ENCODE measurements around the gene ATPAF2. TPM values are rescaled to one million over a fixed set of nuclear protein-coding genes. Genes with fewer than 3 reads are reported as not detected.
A peak's percentile ranks its signal among the peaks of the same experiment; 100 is the strongest.
"Not testable (repeated sequence)": the region's sequence is repeated elsewhere in the genome, so short reads cannot be mapped to it uniquely, and the experiment has no call there.

Gene ATPAF2
- total and polyA plus RNA-seq, 4 donors: 7.1 to 19.9 (median 17.4) TPM

DNA sequence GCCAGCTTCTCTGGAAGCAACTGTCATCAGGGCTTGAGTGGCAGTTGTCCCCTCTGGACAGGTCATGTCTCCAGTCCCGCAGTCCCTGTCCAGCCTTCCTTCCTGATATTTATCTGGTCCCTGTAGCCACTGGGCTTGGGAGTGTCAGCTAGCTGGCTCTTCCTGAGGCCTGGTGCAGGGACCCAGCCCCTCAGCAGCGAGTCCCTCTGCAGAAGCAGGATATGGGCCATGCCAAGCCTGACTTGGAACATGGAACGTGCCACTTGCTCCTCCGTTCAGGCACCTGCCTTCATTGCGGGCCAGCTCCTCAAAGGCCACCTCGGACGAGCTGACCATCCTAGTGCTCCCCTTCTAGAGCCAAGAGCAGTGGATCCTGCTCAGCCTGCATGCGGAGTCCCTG is 40.0 kb downstream of the ATPAF2 start:
- Histone ChIP-seq H3K27ac (ENCODE audit: low read depth in 1 of 2, low read length in 2 of 2) (no peak overlapping the region), H3K36me3 (ENCODE audit: control insufficient read depth in 1 of 2, insufficient read depth in 2 of 2, low read length in 1 of 2) (no peaks in the 10 kb centered on the region), H3K9me3 (ENCODE audit: control insufficient read depth, low read length) (no peaks in the 10 kb centered on the region), H3K27me3 (ENCODE audit: control insufficient read depth in 1 of 2, insufficient read depth in 2 of 2, low read length in 1 of 2) (no peaks in the 10 kb centered on the region), H3K4me1 (ENCODE audit: control insufficient read depth in 1 of 2, insufficient read depth in 2 of 2, low read length in 2 of 2) (no peaks in the 10 kb centered on the region), H3K4me3 (ENCODE audit: low read length in 2 of 2) (no peak overlapping the region)
- intact Hi-C loops (cut with DNase I): no loop called here
- ATAC-seq (ENCODE audit: low FRiP score) (no peak), DNase-seq (peak in 1 of 2 donors; percentile 66)
- WGBS, 2 donors: 93 to 97% methylated on average over 8 of the region's 8 CpGs

- H3K27me3 ChIP-seq (ENCODE audit: control insufficient read depth in 1 of 2, insufficient read depth in 2 of 2, low read length in 1 of 2); H3K27ac ChIP-seq (ENCODE audit: low read depth in 1 of 2, low read length in 2 of 2); intact Hi-C loops (cut with DNase I); H3K36me3 ChIP-seq (ENCODE audit: control insufficient read depth in 1 of 2, insufficient read depth in 2 of 2, low read length in 1 of 2); H3K9me3 ChIP-seq (ENCODE audit: control insufficient read depth, low read length); H3K4me3 ChIP-seq (ENCODE audit: low read length in 2 of 2); DNase-seq; ATAC-seq (ENCODE audit: low FRiP score); H3K4me1 ChIP-seq (ENCODE audit: control insufficient read depth in 1 of 2, insufficient read depth in 2 of 2, low read length in 2 of 2): not testable (repeated sequence)
- 97 to 98% methylated on average over 8 of the region's 8 CpGs for WGBS, 2 donors
These were observed 43.1 kb downstream of the ATPAF2 start for GRCh38 chr17:17995887-17996286.

GRCh38 chr17:17994271-17995069 is 44.5 kb downstream of the ATPAF2 start:
- Histone ChIP-seq H3K36me3 (ENCODE audit: control insufficient read depth in 1 of 2, insufficient read depth in 2 of 2, low read length in 1 of 2) (no peaks in the 10 kb centered on the region), H3K27me3 (ENCODE audit: control insufficient read depth in 1 of 2, insufficient read depth in 2 of 2, low read length in 1 of 2) (no peaks in the 10 kb centered on the region), H3K4me1 (ENCODE audit: control insufficient read depth in 1 of 2, insufficient read depth in 2 of 2, low read length in 2 of 2) (no peaks in the 10 kb centered on the region), H3K27ac (ENCODE audit: low read depth in 1 of 2, low read length in 2 of 2) (no peak overlapping the region), H3K9me3 (ENCODE audit: control insufficient read depth, low read length) (no peaks in the 10 kb centered on the region), H3K4me3 (ENCODE audit: low read length in 2 of 2) (no peak overlapping the region)
- WGBS, 2 donors: 52 to 63% methylated on average over 18 of the region's 18 CpGs
- intact Hi-C loops (cut with DNase I): no loop called here
- DNase-seq (peak in 1 of 2 donors; percentile 71), ATAC-seq (ENCODE audit: low FRiP score) (no peak)

GRCh38 chr17:17993852-17994251 is 45.1 kb downstream of the ATPAF2 start:
- no peak for ATAC-seq (ENCODE audit: low FRiP score)
- DNase-seq: peak in 1 of 2 donors; percentile 53
- WGBS, 2 donors: 95% methylated on average over 12 of the region's 12 CpGs
- Histone ChIP-seq H3K4me3 (ENCODE audit: low read length in 2 of 2) (no peak overlapping the region), H3K36me3 (ENCODE audit: control insufficient read depth in 1 of 2, insufficient read depth in 2 of 2, low read length in 1 of 2) (no peaks in the 10 kb centered on the region), H3K27me3 (ENCODE audit: control insufficient read depth in 1 of 2, insufficient read depth in 2 of 2, low read length in 1 of 2) (no peaks in the 10 kb centered on the region), H3K9me3 (ENCODE audit: control insufficient read depth, low read length) (no peaks in the 10 kb centered on the region), H3K27ac (ENCODE audit: low read depth in 1 of 2, low read length in 2 of 2) (no peak overlapping the region), H3K4me1 (ENCODE audit: control insufficient read depth in 1 of 2, insufficient read depth in 2 of 2, low read length in 2 of 2) (no peaks in the 10 kb centered on the region)
- intact Hi-C loops (cut with DNase I): no loop called here

GRCh38 chr17:17993366-17993765 is 45.6 kb downstream of the ATPAF2 start:
- 93 to 94% methylated on average over 2 of the region's 2 CpGs for WGBS, 2 donors
- Histone ChIP-seq H3K36me3 (ENCODE audit: control insufficient read depth in 1 of 2, insufficient read depth in 2 of 2, low read length in 1 of 2) (no peaks in the 10 kb centered on the region), H3K27ac (ENCODE audit: low read depth in 1 of 2, low read length in 2 of 2) (no peak overlapping the region), H3K27me3 (ENCODE audit: control insufficient read depth in 1 of 2, insufficient read depth in 2 of 2, low read length in 1 of 2) (no peaks in the 10 kb centered on the region), H3K9me3 (ENCODE audit: control insufficient read depth, low read length) (no peaks in the 10 kb centered on the region), H3K4me3 (ENCODE audit: low read length in 2 of 2) (no peak overlapping the region), H3K4me1 (ENCODE audit: control insufficient read depth in 1 of 2, insufficient read depth in 2 of 2, low read length in 2 of 2) (no peaks in the 10 kb centered on the region)
- intact Hi-C loops (cut with DNase I): no loop called here
- ATAC-seq (ENCODE audit: low FRiP score) (no peak), DNase-seq (no peak)

DNA sequence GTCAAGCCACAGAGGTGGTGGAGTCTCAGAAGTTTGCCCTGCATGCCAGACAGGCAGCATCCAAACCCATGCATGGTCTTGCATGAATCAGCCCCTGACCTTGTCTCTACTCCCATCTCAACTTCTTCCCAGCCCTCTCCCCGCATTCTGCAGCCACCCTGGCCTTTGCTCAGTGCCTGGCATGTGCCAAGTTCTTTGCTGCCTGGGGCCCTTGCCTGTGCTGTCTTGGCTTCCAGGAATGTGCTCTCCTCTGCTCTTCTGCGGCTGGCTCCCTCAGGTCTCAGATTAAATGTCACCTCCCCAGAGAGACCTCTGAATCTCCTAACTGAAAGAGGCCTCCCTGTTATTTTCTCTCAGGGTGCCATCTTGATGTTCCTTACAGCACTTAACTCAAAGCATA is 48.7 kb downstream of the ATPAF2 start:
- Histone ChIP-seq H3K27me3 (ENCODE audit: control insufficient read depth in 1 of 2, insufficient read depth in 2 of 2, low read length in 1 of 2) (no peaks in the 10 kb centered on the region), H3K9me3 (ENCODE audit: control insufficient read depth, low read length) (no peaks in the 10 kb centered on the region), H3K4me1 (ENCODE audit: control insufficient read depth in 1 of 2, insufficient read depth in 2 of 2, low read length in 2 of 2) (no peaks in the 10 kb centered on the region), H3K36me3 (ENCODE audit: control insufficient read depth in 1 of 2, insufficient read depth in 2 of 2, low read length in 1 of 2) (no peaks in the 10 kb centered on the region), H3K4me3 (ENCODE audit: low read length in 2 of 2) (no peak overlapping the region), H3K27ac (ENCODE audit: low read depth in 1 of 2, low read length in 2 of 2) (no peak overlapping the region)
- DNase-seq: no peak
- ATAC-seq (ENCODE audit: low FRiP score): no peak
- intact Hi-C loops (cut with DNase I): no loop called here
- WGBS, 2 donors: 68 to 90% methylated on average over 2 of the region's 2 CpGs

GRCh38 chr17:17989618-17990017 is 49.4 kb downstream of the ATPAF2 start:
- Histone ChIP-seq H3K36me3 (ENCODE audit: control insufficient read depth in 1 of 2, insufficient read depth in 2 of 2, low read length in 1 of 2) (no peaks in the 10 kb centered on the region), H3K27me3 (ENCODE audit: control insufficient read depth in 1 of 2, insufficient read depth in 2 of 2, low read length in 1 of 2) (no peaks in the 10 kb centered on the region), H3K4me3 (ENCODE audit: low read length in 2 of 2) (no peak overlapping the region), H3K9me3 (ENCODE audit: control insufficient read depth, low read length) (no peaks in the 10 kb centered on the region), H3K4me1 (ENCODE audit: control insufficient read depth in 1 of 2, insufficient read depth in 2 of 2, low read length in 2 of 2) (no peaks in the 10 kb centered on the region), H3K27ac (ENCODE audit: low read depth in 1 of 2, low read length in 2 of 2) (no peak overlapping the region)
- WGBS, 2 donors: 89 to 92% methylated on average over 10 of the region's 10 CpGs
- ATAC-seq (ENCODE audit: low FRiP score) (no peak), DNase-seq (peak in 1 of 2 donors; percentile 14)
- intact Hi-C loops (cut with DNase I): no loop called here

- intact Hi-C loops (cut with DNase I): no loop called here
- Histone ChIP-seq H3K27me3 (ENCODE audit: control insufficient read depth in 1 of 2, insufficient read depth in 2 of 2, low read length in 1 of 2) (no peaks in the 10 kb centered on the region), H3K4me3 (ENCODE audit: low read length in 2 of 2) (no peak overlapping the region), H3K4me1 (ENCODE audit: control insufficient read depth in 1 of 2, insufficient read depth in 2 of 2, low read length in 2 of 2) (no peaks in the 10 kb centered on the region), H3K9me3 (ENCODE audit: control insufficient read depth, low read length) (no peaks in the 10 kb centered on the region), H3K27ac (ENCODE audit: low read depth in 1 of 2, low read length in 2 of 2) (no peak overlapping the region), H3K36me3 (ENCODE audit: control insufficient read depth in 1 of 2, insufficient read depth in 2 of 2, low read length in 1 of 2) (no peaks in the 10 kb centered on the region)
- peak in 1 of 2 donors; percentile 63 for DNase-seq
- 89 to 92% methylated on average over 9 of the region's 9 CpGs for WGBS, 2 donors
- no peak for ATAC-seq (ENCODE audit: low FRiP score)
These were observed 49.9 kb downstream of the ATPAF2 start for GRCh38 chr17:17989081-17989480.

- H3K9me3 ChIP-seq (ENCODE audit: control insufficient read depth, low read length): no peaks in the 10 kb centered on the region
- H3K4me1 ChIP-seq (ENCODE audit: control insufficient read depth in 1 of 2, insufficient read depth in 2 of 2, low read length in 2 of 2): no peaks in the 10 kb centered on the region
- DNase-seq (peak in 1 of 2 donors; percentile 65), ATAC-seq (ENCODE audit: low FRiP score) (no peak)
- H3K27me3 ChIP-seq (ENCODE audit: control insufficient read depth in 1 of 2, insufficient read depth in 2 of 2, low read length in 1 of 2): no peaks in the 10 kb centered on the region
- intact Hi-C loops (cut with DNase I): no loop called here
- no peaks in the 10 kb centered on the region for H3K36me3 ChIP-seq (ENCODE audit: control insufficient read depth in 1 of 2, insufficient read depth in 2 of 2, low read length in 1 of 2)
- H3K27ac ChIP-seq (ENCODE audit: low read depth in 1 of 2, low read length in 2 of 2): no peak overlapping the region
- WGBS, 2 donors: 92% methylated on average over 7 of the region's 7 CpGs
- no peak overlapping the region for H3K4me3 ChIP-seq (ENCODE audit: low read length in 2 of 2)
These were observed 50.5 kb downstream of the ATPAF2 start for GRCh38 chr17:17988427-17988945.

Data from aorta (tissue), 5 donors.